ENCODE results near the gene KCNK3. TPM values are rescaled to one million over a fixed set of nuclear protein-coding genes. Genes with fewer than 3 reads are reported as not detected.

KCNK3 gene
- total and polyA plus RNA-seq, 11 donors, result 0.61 to 12.2 (median 2.1) TPM

GRCh38 chr2:26722911-26723310 is 30.4 kb downstream of the KCNK3 start:
- TF ChIP-seq POLR2A (IDR thresholded peaks at IDR 0.05) (no peak), CTCF (IDR thresholded peaks at IDR 0.05) (no peak)
- 91 to 100% (median 92%) methylated on average over 1 of the region's 1 CpG for WGBS, 4 donors
- peak overlapping the region in 6 of 12 donors; percentile 20 to 91 (median 73) for H3K27ac ChIP-seq

GRCh38 chr2:26723475-26723874 is 31.0 kb downstream of the KCNK3 start:
- 90 to 94% (median 92%) methylated on average over 3 of the region's 3 CpGs for WGBS, 4 donors
- intact Hi-C loops (cut with DNase I), result no loop called here
- peaks cover 4 to 53% (median 39%) of the 10 kb centered on the region in 12 donors for H3K4me1 ChIP-seq

More at GRCh38 chr2:26722911-26723310, 30.4 kb downstream of the KCNK3 start:
- intact Hi-C loops (cut with DNase I), result no loop called here
- Histone ChIP-seq H3K4me3 (no peak overlapping the region), H3K9me3 (no peaks in the 10 kb centered on the region), H3K4me1 (peaks cover 4 to 53% (median 39%) of the 10 kb centered on the region in 12 donors), H3K27me3 (peaks cover 0 to 10% (median 3%) of the 10 kb centered on the region in 9 donors), H3K36me3 (no peaks in the 10 kb centered on the region)
- no peak for DNase-seq
- ATAC-seq, result no peak

GRCh38 chr2:26723991-26724750 is 31.6 kb downstream of the KCNK3 start:
- intact Hi-C loops (cut with DNase I), result no loop called here
- Histone ChIP-seq H3K9me3 (no peaks in the 10 kb centered on the region), H3K4me1 (peaks cover 4 to 53% (median 39%) of the 10 kb centered on the region in 12 donors), H3K27me3 (peaks cover 0 to 17% (median 3%) of the 10 kb centered on the region in 9 donors), H3K36me3 (no peaks in the 10 kb centered on the region), H3K27ac (peak overlapping the region in 11 of 12 donors; percentile 18 to 91 (median 74)), H3K4me3 (no peak overlapping the region)
- ATAC-seq (peak; percentile 22 to 68 (median 36)), DNase-seq (peak; percentile 52 to 93 (median 72))
- WGBS, 4 donors, result 37 to 43% (median 40%) methylated on average over 8 to 14 of the region's 14 CpGs
- peak in 1 of 2 donors; percentile 23 for TF ChIP-seq POLR2A (IDR thresholded peaks at IDR 0.05)
- no peak for TF ChIP-seq CTCF (IDR thresholded peaks at IDR 0.05)

More at GRCh38 chr2:26723475-26723874, 31.0 kb downstream of the KCNK3 start:
- Histone ChIP-seq H3K27ac (peak overlapping the region in 11 of 12 donors; percentile 18 to 91 (median 74)), H3K27me3 (peaks cover 0 to 16% (median 3%) of the 10 kb centered on the region in 9 donors), H3K9me3 (no peaks in the 10 kb centered on the region), H3K4me3 (no peak overlapping the region), H3K36me3 (no peaks in the 10 kb centered on the region)
- TF ChIP-seq CTCF (IDR thresholded peaks at IDR 0.05) (no peak), POLR2A (IDR thresholded peaks at IDR 0.05) (no peak)
- DNase-seq, result no peak
- no peak for ATAC-seq

- TF ChIP-seq CTCF (IDR thresholded peaks at IDR 0.05) (no peak), POLR2A (IDR thresholded peaks at IDR 0.05) (no peak)
- Histone ChIP-seq H3K9me3 (no peaks in the 10 kb centered on the region), H3K36me3 (no peaks in the 10 kb centered on the region), H3K27me3 (peaks cover 0 to 17% (median 3%) of the 10 kb centered on the region in 9 donors), H3K4me3 (no peak overlapping the region), H3K27ac (peak overlapping the region in 11 of 12 donors; percentile 18 to 91 (median 74)), H3K4me1 (peaks cover 4 to 48% (median 35%) of the 10 kb centered on the region in 12 donors)
- no peak for DNase-seq
- intact Hi-C loops (cut with DNase I), result loop anchor here in 1 of 10 donors (5.0 kb wide), 1 partner anchor 33 kb away; the partner anchor contains the start of gene KCNK3
- 82 to 87% (median 84%) methylated on average over 9 to 14 of the region's 14 CpGs for WGBS, 4 donors
- ATAC-seq, result peak in 1 of 4 donors; percentile 1
Measured at GRCh38 chr2:26724784-26725520, 32.4 kb downstream of the KCNK3 start.
